Endothelial cell of umbilical vein (primary cell): Measurements from ENCODE around the gene TMEM35A.

ENCODE experiments used
- CTCF ChIP-seq, 2 donors: IDR thresholded peaks; 1 replicate in 1 of 2; 2 replicates in 1 of 2; pipeline ENCODE4 v1.5.1; 2011; ENCODE audit warnings: low read length in 2 of 2, mild to moderate bottlenecking in 2 of 2, moderate library complexity in 2 of 2, control low read depth in 1 of 2, inconsistent platforms in 1 of 2, low read depth in 1 of 2; ENCODE audit not compliant: insufficient read depth in 1 of 2; ENCODE audit errors: extremely low read depth in 1 of 2
- EZH2 ChIP-seq: IDR thresholded peaks from 2 replicates; pipeline ENCODE4 v1.6.1; 2012; ENCODE audit warnings: borderline replicate concordance, low read depth, mild to moderate bottlenecking, moderate library complexity, low read length, inconsistent platforms; ENCODE audit not compliant: severe bottlenecking
- FOS ChIP-seq: IDR thresholded peaks from 2 replicates; pipeline ENCODE4 v1.6.1; 2011; ENCODE audit warnings: mild to moderate bottlenecking, low read length, moderate library complexity, borderline replicate concordance; ENCODE audit not compliant: insufficient read depth
- GATA2 ChIP-seq: IDR thresholded peaks from 2 replicates; pipeline ENCODE4 v1.7.0; 2011; ENCODE audit warnings: low read depth, mild to moderate bottlenecking, moderate library complexity, mixed read lengths, low read length; ENCODE audit not compliant: insufficient read length, insufficient read depth
- JUN ChIP-seq: IDR thresholded peaks from 2 replicates; pipeline ENCODE4 v1.6.1; 2011; ENCODE audit warnings: borderline replicate concordance, low read depth; ENCODE audit not compliant: insufficient read length, insufficient read depth
- MAX ChIP-seq: IDR thresholded peaks from 2 replicates; pipeline ENCODE4 v1.6.1; 2011; ENCODE audit not compliant: insufficient read depth, insufficient read length
- POLR2A ChIP-seq: IDR thresholded peaks from 2 replicates; pipeline ENCODE4 v1.6.1; 2012; ENCODE audit warnings: low read depth, mild to moderate bottlenecking, control low read depth, low read length
- POLR2AphosphoS5 ChIP-seq: IDR thresholded peaks from 2 replicates; pipeline ENCODE4 v1.6.1; 2012; ENCODE audit warnings: low read depth, mild to moderate bottlenecking, control low read depth, low read length, moderate library complexity; ENCODE audit not compliant: insufficient read depth

- TF ChIP-seq POLR2A (peak; percentile 79), CTCF (IDR thresholded peaks at IDR 0.05; ENCODE audit: extremely low read depth in 1 of 2, insufficient read depth in 1 of 2, low read depth in 1 of 2, low read length in 2 of 2) (no peak), EZH2 (no peak), FOS (no peak), POLR2AphosphoS5 (peak; percentile 18), GATA2 (no peak), MAX (no peak), JUN (no peak)
Measured at GRCh38 chrX:101097546-101098453, 19.1 kb downstream of the TMEM35A start, which contains the start of gene CENPI.
